ENCODE data around the gene OR2M7. TPM values are rescaled to one million over a fixed set of nuclear protein-coding genes. Genes with fewer than 3 reads are reported as not detected.

OR2M7 gene
- total RNA-seq (2022; extraction: Qiagen RNA extraction; ENCODE audit: low read depth) = not detected in 5 replicates

GRCh38 chr1:248324468-248324867 lies at the start of gene OR2M7:
Gene OR2M7 (minus strand): TSS chr1:248324568. CDS start chr1:248324568, 0 bp downstream.

GRCh38 chr1:248361121-248361715 lies 36.9 kb upstream of the OR2M7 start, which contains the start of gene OR2T4:
Gene OR2T4 (plus strand): TSS chr1:248361665. CDS start chr1:248361665, 0 bp downstream.

GRCh38 chr1:248348475-248348874 lies 24.1 kb upstream of the OR2M7 start, which contains the start of gene OR14C36:
Gene OR14C36 (plus strand): TSS chr1:248348775. CDS start chr1:248348775, 0 bp downstream.

GRCh38 chr1:248303324-248303723 lies 21.0 kb downstream of the OR2M7 start, which contains the start of gene OR2T12:
Gene OR2T12 (minus strand): TSS chr1:248303424. CDS start chr1:248295578, 7,846 bp downstream.

GRCh38 chr1:248277876-248278275 lies 46.5 kb downstream of the OR2M7 start, which contains the start of gene OR2T33:
Gene OR2T33 (minus strand): TSS chr1:248277976. CDS start chr1:248273814, 4,162 bp downstream.

Other genes starting within 250 kb of the OR2M7 start
- gene OR2L13, start 229.4 kb downstream of the OR2M7 start, total RNA-seq (2022; extraction: Qiagen RNA extraction; ENCODE audit: low read depth) = not detected in 5 replicates
- gene OR2M5, start 179.4 kb downstream of the OR2M7 start, total RNA-seq (2022; extraction: Qiagen RNA extraction; ENCODE audit: low read depth) = not detected in 5 replicates
- gene OR2M2, start 149.7 kb downstream of the OR2M7 start, total RNA-seq (2022; extraction: Qiagen RNA extraction; ENCODE audit: low read depth) = not detected in 5 replicates
- not detected in 5 replicates for gene OR2M3, start 127.3 kb downstream of the OR2M7 start, total RNA-seq (2022; extraction: Qiagen RNA extraction; ENCODE audit: low read depth)
- not detected in 5 replicates for gene OR2M4, start 93.2 kb downstream of the OR2M7 start, total RNA-seq (2022; extraction: Qiagen RNA extraction; ENCODE audit: low read depth)
- gene OR2T33, start 46.6 kb downstream of the OR2M7 start, total RNA-seq (2022; extraction: Qiagen RNA extraction; ENCODE audit: low read depth) = not detected in 5 replicates
- gene OR2T12, start 21.1 kb downstream of the OR2M7 start, total RNA-seq (2022; extraction: Qiagen RNA extraction; ENCODE audit: low read depth) = not detected in 5 replicates
- gene OR14C36, start 24.2 kb upstream of the OR2M7 start, total RNA-seq (2022; extraction: Qiagen RNA extraction; ENCODE audit: low read depth) = not detected in 5 replicates
- gene OR2T4, start 37.1 kb upstream of the OR2M7 start, total RNA-seq (2022; extraction: Qiagen RNA extraction; ENCODE audit: low read depth) = not detected in 5 replicates
- not detected in 5 replicates for gene OR2T6, start 51.2 kb upstream of the OR2M7 start, total RNA-seq (2022; extraction: Qiagen RNA extraction; ENCODE audit: low read depth)
- not detected in 5 replicates for gene OR2T1, start 78.5 kb upstream of the OR2M7 start, total RNA-seq (2022; extraction: Qiagen RNA extraction; ENCODE audit: low read depth)
- not detected in 5 replicates for gene OR2T2, start 121.1 kb upstream of the OR2M7 start, total RNA-seq (2022; extraction: Qiagen RNA extraction; ENCODE audit: low read depth)
- not detected in 5 replicates for gene OR2T3, start 148.8 kb upstream of the OR2M7 start, total RNA-seq (2022; extraction: Qiagen RNA extraction; ENCODE audit: low read depth)
- gene OR2T5, start 164.0 kb upstream of the OR2M7 start, total RNA-seq (2022; extraction: Qiagen RNA extraction; ENCODE audit: low read depth) = not detected in 5 replicates
- not detected in 5 replicates for gene OR2G6, start 183.5 kb upstream of the OR2M7 start, total RNA-seq (2022; extraction: Qiagen RNA extraction; ENCODE audit: low read depth)
- gene OR2T29, start 238.2 kb upstream of the OR2M7 start, total RNA-seq (2022; extraction: Qiagen RNA extraction; ENCODE audit: low read depth) = not detected in 5 replicates